IPS-NIHi11 (cell line): ENCODE measurements around the gene EPX.

Source experiments
- DNase-seq: peaks from one replicate; pipeline ENCODE4 v3.0.0; 2012; ENCODE audit warnings: mixed read lengths, low spot score

The EPX gene

DNA sequence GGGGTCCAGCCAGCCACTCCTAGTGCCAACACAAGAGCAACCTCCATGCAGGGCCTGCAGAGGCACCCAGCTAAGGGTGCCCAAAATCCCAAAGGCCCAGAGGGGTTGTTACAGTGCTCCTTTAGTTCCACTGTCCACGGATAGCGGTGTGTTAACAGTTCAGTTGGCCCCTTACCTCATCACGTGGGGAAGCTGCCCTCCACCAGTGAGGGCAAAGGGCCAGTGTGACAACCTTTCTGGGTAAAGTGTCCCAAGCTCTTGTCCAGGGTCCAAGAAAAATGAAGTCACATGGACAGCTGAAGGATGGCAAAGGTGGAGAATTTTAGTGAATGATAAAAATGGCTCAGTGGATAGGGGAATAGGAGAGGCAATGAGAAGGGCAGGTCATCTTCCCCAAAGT, 35.2 kb downstream of the EPX start:
- DNase-seq: no peak

DNA sequence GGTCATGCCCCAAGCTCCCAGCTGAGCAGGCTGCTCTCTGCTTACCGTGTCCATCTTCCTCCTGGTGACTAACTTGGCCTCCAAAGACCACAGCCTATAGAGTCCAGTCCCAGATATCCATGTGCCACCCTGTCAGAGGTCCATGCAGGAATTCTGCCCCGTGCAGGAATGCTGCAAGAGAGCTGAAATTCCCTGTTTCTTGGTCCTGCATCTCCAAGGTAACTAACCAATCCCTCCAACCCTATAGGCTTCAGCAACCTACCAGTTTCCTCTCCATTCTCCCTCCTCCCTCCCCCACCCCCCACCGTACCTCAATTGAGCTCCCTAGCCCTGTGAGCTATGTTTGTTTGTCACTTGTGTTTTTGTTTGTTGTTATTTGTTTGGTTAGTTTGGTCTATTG, 36.2 kb downstream of the EPX start:
- DNase-seq: no peak

DNA sequence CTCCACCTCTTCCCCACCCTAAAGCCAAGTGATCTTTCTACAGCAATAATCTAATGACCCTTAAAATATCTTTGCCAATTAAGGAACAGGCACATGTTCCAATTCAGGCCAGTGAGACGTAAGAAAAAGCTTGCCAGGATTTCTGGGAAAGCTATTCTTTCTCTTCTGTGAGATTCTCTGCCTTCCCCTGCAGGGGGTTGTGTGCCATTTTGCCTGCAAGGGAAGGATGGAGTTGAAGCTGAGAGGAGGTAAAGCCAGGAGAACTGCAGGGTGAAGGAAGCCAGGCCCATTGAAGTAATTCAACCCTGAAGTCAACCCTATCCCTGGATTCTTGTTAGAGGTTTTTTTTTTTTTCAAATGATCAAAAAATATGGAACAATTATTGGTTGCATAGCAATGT, 36.9 kb downstream of the EPX start:
- DNase-seq: no peak

DNA sequence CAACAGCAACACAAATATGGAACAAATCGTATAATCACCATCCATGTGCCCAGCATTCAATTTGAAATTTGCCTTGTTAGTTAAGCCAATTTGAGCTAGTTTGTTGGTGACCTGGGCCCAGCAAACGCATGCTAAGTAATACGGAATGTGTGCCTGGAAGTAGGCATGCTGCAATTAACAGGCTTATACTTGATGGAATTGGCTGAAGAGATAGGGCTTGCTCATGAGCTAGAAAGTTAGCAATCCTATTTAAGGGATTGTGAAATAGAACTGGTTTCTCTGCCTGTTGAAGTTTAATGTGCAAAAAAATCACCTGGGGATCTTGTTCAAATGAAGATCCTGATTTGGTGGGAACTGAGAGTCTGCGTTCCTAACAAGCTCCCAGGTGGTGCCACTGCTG, 37.4 kb downstream of the EPX start:
- DNase-seq: no peak

DNA sequence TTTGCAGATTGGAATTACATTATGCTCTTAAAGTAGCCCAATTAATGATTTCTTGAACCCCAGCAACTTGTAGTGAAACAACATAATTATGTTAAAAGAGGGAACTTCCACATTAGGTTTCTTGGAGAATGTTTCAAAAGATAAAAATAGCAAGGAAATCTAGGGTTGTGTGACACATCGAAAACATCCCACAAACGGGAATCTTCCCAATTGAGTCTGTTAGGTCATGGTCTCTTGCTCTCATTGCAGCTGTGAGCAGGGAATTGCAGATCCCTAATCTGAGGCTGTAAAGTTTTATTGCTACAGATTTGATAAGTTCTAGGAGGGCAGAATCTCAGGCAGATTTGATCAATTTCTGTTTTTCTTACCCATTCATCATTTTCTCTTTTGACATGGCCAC, 39.1 kb downstream of the EPX start:
- DNase-seq: no peak

DNA sequence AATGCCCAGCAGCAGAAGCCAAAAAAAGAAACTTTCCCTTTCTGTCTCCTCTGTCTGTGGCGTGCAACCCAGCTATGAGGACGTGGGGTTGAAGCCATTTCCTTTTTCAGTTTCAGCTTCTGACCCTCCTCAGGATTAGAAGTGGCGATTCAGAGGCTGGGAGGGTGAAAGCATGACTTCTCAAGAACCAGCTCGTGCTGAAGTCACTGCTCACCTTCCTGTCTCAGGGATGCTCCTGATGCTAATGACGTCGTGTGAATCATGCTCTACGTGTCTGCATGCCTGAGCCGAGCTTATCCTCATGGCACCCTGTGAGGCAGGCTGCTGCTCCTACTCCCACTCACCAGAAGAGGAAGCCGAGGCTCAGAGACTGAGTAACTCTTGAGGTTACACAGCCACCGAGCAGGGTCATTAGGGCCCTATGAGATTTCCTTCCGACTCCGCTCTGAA, 40.2 kb downstream of the EPX start:
- no peak for DNase-seq

DNA sequence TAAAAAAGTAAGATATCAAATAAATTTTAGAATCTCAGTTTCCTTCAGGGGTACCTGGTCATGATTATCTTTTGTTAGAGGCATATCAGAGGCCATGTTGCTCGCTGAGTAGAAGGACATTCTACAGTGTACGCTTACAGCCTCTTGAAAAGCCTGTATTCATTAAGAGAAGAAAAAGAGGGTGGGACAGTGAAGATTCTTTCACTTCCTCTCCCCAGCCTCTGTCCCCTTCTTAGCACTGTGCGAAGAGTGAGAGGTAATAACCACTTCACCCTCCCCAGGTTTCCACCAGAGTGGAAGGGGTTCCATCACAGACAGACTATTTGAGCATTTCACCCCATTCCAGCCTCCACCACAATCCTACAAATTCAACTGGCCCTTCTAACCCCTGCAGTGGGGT, 41.0 kb downstream of the EPX start:
- no peak for DNase-seq

DNA sequence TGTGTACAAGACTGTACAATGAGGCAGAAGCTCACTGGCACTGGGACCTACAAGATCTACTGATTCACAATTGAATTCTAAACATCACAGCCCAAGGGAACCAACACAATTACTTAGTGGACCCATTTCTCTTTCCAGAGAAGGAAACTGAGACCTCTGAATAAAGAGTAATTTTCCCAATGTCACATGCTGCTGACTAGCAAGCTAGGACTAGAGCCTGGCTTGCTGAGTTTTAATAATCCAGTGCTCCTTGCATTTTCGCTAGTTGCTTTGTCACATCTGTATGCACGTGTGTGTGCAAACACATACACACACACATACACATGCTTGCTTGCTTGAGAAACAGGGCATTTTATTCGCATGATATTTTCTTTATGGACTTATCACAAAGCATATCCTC, 42.0 kb downstream of the EPX start:
- DNase-seq: no peak

DNA sequence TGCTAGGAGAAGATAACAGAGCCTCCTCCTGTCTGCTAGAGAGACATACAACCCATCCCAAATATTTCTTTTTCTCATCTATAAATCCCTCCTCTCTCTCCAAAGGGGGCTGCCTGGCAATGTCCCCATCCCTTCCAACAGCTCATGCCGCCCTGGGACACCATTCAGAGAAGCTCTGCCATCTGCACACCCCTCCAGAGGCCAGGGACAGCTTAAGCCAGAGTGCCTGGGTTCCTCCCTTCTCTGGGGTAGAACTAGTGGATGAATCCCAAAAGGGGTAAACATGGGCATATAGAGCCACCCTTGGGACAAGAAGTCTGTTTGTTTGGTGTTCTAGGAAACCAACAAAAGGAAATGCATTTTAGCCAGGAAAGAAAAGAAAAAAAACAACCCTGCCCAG, 43.3 kb downstream of the EPX start:
- no peak for DNase-seq

DNA sequence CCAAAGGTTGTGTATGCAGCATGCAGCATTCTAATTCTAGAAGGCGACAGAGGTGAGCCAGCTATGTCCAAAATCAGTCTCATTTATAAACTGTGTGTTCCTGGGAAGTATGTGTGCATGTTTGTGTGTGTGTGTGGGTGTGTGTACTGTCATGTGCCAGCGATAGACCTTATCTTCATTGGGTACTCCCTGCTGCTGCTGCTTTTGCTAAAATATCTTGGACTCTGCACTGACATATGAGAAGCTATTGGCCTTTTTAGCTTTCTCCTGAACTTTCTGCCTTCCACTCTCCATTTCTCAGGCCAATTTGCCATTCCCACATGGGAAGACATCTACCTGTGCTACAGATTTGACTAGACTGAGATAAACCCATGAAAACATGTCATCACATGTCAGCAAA, 43.9 kb downstream of the EPX start:
- DNase-seq: no peak

DNA sequence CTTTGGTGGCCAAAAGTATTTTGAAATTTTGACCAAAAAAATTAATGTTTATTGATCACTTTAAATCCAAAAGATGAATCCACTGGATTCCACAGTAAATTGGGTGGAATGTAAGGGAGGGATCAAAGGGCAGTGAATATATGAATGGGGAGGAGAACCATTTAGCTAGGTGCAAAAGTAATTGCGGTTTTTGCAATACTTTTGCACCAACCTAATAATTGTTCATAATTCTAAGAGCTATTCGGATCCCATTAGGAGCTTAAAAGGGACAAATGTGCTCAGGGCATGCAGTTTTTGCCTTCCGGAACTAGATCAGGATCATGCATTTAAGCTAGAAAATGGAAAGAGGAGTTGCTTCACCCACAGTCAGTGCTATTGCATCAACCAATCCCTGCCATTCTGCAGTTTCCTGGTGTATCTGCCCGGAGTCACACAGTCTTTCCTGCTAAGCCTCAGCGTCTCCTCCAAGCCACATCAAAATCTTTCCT, 45.7 kb downstream of the EPX start, which contains the start of gene LPO:
Gene LPO, plus strand, starts transcription at position 438 of the 488 bp plus-strand sequence. CDS start 4,396 bp downstream, outside the sequence.
- no peak for DNase-seq

DNA sequence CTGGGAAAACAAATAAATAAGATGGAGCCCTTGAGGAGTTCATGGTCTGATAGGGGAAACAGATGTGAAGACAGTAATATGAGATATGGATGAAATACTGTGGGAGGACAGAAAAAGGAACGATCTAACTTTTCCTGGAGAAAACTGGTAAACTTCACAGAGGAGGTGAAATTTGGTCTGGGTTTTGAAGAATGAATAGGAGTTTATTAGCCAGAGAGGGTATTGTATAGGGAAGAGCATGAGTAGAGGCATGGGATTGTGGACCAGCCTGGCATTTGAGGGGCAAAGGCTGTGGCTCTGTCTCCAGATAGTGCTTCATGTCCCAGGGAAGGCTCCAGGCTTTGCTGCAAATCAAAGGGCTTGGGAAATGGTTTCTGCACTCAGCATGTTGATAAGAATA, 47.5 kb downstream of the EPX start:
- DNase-seq: no peak

DNA sequence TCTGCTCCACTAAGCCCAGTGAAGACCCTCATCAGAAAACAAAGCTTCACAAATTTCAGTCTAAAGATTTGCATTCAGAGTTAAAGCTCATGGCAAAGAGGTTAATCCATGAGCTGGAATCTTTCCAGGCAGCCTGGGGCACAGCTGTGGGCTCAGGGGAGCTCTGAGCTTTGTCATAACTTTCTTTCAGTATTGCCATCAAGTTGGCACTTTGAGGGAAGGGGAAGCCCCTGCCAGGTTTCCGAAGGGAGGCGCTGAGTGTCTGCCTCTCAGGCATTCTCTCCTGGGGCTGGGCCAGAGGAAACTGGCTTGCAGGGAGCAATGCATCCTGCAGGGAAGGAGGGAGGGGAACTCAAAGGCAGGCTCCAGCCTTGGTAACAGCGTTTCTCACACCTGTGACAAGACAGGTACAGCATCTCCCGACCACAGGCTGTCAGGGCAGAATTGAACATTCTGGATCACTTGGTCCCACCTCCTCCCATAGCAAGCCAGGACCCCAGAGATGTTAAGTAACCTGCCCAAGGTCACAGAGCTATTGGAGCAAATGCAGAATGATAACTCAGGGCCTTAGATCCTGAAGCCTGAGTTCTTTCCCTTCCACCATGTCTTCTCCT, 49.8 kb downstream of the EPX start:
- DNase-seq: peak; percentile 52

DNA sequence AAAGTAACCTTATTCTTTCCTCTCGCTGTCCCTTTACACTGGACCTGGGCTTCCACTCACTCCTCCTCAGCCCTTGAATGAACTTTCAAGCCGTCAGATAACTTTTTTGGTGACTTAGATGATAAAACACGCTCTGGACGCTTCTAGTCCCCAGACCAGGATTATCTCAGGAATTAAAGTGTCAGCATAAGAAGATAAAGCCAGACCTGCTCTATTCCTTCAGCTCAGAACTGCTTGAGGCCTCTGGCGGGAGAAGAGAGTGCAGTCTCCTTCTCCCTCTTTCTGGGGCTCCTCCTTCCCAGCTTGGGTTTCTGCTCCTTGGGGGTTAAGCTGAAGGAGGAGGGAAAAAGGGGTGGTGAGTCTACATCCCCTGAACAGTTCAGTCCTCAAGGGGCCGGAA, 52.4 kb downstream of the EPX start:
- DNase-seq: no peak

DNA sequence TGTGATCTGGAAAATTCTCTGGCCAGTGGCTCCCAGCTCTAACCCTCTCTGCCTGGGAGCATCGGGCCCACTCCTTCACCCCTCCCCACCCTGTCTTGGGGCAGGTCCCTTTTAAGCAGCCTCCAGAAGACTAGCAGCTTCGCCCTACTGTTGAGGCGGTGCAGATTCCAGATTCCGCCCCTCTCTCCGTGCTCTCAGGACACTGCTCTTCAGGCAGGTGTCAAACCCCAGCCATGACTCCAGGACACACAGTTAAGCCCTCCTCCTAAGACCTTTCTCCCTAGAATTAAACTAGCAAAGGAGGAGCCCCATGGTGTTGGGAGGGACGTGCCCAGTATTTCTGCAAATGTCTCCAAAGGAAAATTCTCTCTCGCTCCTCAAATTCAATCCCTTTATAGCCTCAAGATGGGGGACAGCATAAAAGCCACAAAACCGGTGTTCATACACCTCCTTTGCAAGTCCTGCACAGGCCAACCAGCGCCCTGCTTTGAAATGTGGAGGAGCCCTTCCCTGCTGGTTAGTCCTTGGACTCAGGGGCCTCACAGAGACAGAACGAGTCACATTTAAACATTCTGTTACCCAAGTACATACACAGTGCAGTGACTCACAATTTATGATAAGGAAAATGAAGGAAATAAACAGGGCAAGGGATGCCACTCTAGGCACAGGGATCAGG, 53.0 kb downstream of the EPX start:
- no peak for DNase-seq

DNA sequence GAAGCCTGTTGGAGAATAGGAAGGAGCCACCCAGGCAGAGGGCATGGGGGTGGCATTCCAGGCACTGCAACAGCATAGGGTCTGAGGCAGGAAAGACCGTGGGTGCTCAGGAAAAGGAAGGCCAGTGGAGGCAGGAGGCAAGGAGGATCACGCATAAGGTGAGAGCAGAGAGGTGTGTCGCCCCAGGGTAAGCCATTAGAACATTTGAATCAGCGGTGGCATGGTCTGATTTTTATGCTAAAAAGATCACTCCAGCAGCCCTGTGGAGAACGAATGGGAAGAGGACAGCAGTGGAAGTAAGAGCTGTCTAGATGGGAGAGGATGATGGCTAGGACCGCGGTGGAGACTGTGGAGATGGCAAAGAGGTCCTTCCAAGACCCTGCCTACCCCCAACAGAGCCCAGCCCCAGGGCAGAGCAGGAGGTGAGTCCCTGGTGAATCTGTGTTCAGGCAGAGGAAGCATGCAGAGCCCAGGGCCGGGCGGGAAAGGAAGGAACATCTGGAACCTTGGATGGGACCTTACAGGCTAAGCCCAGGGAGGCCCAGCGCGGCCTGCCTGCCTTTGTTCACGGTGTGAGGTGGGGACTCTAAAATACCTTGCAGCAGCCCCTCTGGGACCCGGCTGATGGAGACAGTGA, 53.7 kb downstream of the EPX start:
- DNase-seq: no peak

DNA sequence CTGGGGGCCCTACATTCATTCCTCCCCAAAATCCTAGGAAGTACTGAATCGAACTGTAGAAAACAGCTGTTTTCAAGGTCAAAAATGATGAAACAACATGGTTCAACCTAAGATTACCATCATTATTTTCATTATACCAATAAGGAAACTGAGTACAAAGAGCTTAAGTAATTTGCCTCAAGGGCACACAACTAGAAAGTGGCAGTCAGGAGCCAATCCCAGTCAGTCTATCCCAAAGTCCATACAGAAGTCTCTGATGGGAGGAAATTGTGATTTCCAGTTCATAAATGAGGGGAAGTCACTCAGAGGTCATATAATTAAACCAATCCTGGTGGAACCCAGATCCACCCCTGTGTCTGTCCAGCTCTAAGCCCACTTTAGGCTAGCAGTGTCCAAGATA, 54.3 kb downstream of the EPX start:
- DNase-seq: no peak

DNA sequence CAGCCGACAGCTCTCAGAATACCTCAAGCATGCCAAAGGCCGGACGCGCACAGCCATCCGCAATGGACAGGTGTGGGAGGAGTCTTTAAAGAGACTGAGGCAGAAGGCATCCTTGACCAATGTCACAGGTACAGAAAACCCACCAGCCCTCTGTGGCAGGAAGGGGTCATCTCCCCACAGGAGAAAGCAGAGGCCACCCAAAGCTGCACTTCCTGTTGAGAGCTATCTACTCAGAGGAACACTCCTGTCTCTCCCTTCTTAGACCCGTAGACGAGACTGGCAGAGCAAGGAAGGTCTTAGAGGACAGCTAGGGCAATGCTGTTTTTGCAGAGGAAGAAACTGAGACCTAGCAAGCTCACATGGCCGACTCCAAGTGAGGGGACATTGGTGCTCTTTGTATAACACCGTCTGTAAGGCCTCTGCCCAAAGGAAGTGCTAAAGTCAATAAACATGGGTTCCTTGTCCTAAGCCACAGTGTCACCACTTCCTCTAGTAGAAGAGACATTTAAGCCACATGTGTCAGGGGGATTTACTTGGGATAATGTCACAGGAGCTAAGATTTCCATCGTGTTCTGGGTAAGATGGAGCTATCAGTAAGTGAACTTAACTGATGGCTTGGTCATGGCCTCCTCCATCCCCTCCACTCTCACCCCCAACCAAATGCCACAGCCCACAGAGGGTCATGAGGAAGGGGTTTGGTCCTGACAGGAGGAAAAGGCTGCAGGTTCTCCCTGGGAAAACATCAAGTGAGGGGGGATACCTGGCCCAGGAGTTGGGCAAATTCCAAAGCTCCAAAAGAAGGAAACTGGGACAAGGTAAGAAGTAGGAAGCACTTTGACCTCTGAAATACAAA, 55.2 kb downstream of the EPX start:
- DNase-seq: no peak

DNA sequence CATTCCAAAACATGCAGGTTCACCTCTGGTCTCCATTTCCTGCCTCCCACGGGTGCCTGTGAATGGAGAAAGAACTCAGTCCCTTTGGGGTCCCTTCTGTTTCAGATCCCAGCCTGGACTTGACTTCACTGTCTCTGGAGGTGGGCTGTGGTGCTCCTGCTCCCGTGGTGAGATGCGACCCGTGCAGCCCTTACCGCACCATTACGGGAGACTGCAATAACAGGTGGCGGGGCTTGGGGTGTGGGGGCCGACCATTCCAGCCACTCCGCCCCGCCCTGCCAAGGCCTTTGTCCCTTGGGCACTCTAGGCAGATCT, 56.4 kb downstream of the EPX start:
- no peak for DNase-seq

DNA sequence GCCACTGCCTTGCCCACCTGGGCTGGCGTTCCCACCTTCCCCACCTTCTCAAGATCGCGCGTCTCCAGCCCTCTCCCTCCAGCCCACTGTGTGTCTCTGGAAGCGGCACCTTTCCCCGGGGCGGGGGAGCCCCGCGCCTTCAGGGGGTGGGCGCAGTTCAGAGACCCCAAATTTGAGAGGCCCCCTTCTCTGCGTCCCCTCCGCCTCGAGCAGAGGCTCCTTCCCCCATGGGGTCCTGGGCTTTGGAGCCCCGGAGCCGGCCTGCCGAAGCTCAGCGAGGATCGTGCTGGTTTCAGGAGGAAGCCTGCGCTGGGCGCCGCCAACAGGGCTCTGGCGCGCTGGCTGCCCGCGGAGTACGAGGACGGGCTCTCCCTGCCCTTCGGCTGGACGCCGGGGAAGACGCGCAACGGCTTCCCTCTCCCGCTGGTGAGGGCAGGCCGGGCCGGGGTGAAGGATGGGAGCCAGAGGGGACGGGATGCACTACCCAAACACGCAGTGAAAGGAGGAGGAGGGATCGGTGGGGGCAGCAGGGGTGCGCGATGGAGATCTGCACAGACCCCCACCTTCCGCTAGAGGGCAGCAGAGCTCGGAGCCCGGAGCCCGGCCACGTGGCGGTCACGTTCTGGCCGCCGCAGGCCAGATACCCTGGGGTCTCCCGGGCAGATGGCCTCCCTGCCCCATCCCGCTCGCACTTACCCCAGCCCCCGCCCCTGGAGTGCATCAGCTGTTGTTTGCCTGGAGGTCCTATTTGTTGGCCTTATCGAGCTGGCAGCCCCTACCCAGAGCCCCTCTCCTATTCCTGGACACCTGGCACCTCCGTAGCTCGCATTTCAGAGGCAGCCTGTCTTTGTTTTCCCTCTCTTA, 57.0 kb downstream of the EPX start:
- peak; percentile 96 for DNase-seq

DNA sequence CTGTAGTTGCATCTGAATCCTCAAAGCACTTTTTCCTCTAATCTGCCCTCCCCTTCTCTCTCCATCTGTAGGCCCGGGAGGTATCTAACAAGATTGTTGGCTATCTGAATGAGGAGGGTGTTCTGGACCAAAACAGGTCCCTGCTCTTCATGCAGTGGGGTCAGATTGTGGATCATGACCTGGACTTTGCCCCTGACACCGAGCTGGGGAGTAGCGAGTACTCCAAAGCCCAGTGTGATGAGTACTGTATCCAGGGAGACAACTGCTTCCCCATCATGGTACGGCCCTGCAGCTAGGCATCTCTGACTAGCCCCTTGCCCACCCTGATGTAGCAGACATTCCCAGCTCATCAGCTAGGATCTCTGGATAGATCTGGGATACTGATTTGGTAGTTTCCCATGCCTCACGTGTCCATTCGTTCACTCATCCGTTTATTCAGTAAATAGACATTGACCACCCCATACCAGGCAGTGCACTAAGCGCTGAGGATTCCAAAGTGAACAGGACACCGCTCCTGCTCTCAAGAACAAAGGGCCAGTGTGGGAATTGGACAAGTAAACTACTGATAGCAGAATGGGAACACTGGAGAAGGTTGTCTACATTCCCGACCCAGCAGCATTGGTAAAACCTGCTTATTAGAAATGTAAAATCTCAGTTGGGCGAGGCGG, 58.0 kb downstream of the EPX start:
- DNase-seq: no peak
